Activated CD4-positive, alpha-beta T cell treated with anti-CD3 and anti-CD28 coated beads, Interleukin-2, amount 50 U/mL, for 48 hours (primary cell): ENCODE measurements around the gene SP100.
"Not testable (repeated sequence)": the region's sequence is repeated elsewhere in the genome, so short reads cannot be mapped to it uniquely, and the experiment has no call there.

Source experiments
- DNase-seq, 2 experiments: peaks; one replicate each; pipeline ENCODE4 v3.0.0-alpha.2; 2020

SP100 gene

GRCh38 chr2:230416061-230416721 lies at the start of gene SP100:
SP100 (plus strand) TSS chr2:230416201; CDS start chr2:230416297, 96 bp downstream.
- peak; percentile 68 to 78 for DNase-seq

DNA sequence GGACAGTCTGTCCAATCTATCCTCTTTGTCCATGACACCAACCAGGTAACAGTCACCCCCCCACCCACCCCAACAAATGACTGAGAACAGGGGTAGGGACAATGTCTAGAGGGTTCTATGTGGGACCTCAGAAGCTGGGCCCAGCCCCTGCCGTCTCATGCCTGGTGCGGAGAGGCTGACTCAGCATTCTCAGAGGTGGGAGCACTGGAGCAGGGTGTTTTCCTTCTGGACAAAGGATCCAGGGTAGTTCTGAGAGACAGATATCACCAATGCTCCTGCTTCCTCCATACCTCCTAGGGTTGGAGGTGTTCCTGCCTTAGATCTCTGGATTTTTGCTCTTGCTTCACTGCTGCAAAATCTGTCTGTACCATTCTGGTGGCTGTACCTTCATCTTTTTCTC lies 33.9 kb upstream of the SP100 start:
- DNase-seq, result no peak

DNA sequence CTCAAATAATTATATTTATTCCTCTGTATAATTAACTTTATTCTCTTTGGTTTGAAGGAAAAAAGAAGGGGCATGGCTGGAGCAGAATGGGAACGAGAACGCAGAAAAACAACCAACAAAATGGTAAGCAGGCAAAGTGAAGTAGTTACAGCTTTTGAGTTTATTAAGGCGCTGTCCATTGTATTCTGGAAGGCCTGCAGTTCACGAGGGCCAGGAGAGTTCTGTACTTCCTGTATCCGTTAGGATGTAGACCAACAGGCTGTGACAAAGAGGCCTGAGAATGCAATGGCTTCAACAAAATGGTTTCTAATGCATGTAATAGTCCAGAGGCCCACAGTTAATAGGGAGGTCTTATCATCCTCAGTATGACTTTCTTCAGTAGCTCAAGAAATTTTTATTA lies 32.5 kb upstream of the SP100 start:
- no peak for DNase-seq

DNA sequence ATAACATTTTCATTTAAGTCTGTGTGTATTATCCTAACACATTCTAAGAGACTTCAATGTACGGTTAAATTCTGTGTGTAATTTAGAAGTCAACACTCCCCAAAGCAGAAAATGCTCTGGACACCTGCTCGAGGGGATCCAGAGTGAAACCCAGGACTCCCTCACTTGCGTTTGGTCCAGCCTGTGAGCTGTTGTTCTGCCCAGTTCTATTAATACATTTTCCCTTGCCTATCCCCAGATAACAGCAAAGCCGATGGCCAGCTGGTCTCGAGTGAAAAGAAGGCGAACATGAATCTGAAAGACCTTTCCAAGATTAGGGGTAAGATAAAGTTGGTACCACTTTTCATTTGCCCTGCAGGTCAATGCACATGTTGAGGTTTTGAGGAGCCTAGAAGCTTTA lies 31.0 kb upstream of the SP100 start:
- DNase-seq, result no peak

DNA sequence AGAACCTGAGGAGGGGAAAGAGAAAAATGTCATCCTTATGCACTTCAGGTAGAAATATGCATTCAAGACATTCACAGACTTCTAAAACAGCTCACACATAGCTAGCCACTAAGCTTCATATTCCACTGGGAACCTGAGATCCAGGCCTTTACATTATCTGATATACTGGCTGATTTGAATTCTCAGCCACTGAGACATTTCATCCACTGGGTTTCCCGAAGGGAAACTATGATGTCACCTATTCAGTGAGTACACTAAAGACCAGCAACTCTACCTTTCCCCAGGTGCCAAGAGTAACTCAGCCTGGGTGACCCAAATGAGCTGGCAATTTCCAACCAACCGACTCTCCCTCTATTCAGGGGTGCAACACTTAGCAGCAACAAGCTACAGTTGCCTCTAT lies 21.7 kb upstream of the SP100 start:
- no peak for DNase-seq

- not testable (repeated sequence) for DNase-seq
Observed at GRCh38 chr2:230398698-230399097, 17.3 kb upstream of the SP100 start.

DNA sequence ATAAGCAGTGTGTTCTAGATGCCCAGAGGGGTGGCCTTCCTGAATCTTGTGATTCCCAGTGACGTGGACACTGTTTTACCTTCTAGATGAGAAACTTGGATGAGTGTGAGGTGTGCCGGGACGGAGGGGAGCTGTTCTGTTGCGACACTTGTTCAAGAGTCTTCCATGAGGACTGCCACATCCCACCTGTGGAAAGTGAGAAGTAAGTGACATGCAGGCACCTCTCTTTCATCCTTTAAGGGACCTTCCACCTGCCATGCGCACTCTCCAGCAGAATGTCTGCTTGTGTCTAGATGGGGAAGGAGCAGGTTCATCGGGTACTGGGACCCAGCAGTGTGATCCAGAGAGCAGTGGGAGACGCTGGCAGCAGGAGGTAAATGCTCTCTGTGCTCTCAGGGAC lies 16.0 kb upstream of the SP100 start:
- no peak for DNase-seq

- DNase-seq, result no peak
Observed at GRCh38 chr2:230400454-230400853, 15.5 kb upstream of the SP100 start.

- DNase-seq, result not testable (repeated sequence)
Observed at GRCh38 chr2:230401026-230401425, 15.0 kb upstream of the SP100 start.

DNA sequence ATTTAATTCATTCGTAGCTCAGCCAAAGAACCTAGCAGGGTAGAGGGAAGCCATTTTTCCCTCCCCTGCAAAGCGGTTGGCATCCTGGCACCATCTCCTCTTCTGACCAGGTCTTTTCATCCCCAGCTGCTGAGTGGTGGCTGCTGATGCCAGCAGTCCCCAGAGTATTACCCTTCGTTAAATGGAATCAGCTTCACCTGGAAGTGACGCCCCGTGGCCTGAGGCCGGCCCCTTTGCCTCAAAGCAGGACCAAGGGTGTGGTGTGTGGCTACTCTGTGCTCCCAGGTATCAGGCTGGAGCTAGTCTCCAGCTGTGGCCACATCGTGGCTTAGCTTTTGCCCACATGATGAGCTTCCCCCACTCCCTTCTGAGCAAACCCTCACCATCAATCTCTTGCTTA lies 12.3 kb upstream of the SP100 start:
- DNase-seq, result no peak

- no peak for DNase-seq
Observed at GRCh38 chr2:230405824-230406223, 10.2 kb upstream of the SP100 start.

DNA sequence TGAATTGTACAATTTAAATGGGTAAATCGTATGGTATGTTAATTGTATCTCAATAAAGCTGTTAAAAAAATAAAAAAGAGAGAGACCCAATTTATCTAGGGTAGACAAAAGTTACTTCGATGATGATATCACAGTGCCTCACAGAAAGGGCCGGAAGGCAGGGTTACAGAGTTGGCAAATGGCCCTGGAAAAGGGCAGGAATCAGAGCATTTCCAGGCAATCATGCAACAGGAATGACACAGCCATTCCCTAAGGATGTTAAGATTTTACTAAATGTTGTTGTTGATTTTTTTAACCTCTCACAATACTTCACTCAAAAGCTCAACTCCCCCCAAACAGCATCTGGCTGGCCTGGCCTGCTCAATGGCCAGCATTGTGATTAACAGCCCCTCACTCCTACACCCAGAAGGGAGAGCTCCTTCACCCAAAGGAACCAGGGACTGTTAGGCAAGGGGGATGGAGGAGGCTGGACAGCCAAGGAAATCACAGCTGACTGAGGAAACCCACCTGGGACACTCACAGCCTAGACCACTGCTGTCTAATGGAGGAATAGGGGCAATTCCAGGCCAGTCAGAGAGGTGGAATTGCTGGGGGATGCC lies 7.7 kb upstream of the SP100 start:
- DNase-seq, result no peak

GRCh38 chr2:230409316-230409715 lies 6.7 kb upstream of the SP100 start:
- not testable (repeated sequence) for DNase-seq

- no peak for DNase-seq
Observed at GRCh38 chr2:230410263-230410662, 5.7 kb upstream of the SP100 start.

GRCh38 chr2:230410861-230411569 lies 5.0 kb upstream of the SP100 start:
- DNase-seq, result no peak

- peak; percentile 58 to 67 for DNase-seq
Observed at GRCh38 chr2:230411570-230412370, 4.2 kb upstream of the SP100 start.

DNA sequence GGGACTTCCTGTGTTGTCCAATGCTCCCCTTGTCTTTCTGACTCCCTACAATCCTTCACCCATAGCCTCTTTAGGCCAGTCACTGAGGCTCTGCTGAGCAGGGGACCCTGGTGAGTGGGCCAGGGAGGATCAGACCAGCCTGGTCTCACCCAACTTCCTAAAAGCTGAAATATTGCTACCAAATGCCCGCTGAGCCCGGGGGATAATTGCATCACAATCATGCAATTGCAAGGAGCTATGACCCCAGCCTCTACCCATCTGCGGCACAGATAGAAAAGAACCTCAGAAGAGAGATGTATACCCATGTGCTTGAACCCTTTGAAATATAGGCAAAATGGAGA lies 3.7 kb upstream of the SP100 start:
- DNase-seq, result no peak

- no peak for DNase-seq
Observed at GRCh38 chr2:230412846-230413245, 3.2 kb upstream of the SP100 start.

DNA sequence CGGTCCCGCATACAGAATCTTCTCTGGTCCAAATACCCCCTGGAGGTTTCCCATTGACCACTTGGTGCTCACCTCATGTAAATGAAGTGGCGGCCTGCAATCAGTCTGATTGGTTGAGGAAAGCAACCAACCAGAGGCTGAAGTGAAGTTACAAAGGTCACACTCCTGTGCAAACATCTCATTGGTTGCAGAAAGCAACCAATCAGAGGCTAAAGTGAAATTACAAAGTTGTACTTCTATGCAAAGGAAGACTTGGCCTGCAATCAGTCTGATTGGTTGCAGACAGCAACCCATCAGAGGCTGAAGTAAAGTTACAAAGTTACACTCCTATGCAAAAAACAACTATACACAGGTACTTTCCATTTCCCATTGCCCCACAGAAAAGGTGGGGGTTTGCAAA lies 2.5 kb upstream of the SP100 start:
- DNase-seq, result no peak

DNA sequence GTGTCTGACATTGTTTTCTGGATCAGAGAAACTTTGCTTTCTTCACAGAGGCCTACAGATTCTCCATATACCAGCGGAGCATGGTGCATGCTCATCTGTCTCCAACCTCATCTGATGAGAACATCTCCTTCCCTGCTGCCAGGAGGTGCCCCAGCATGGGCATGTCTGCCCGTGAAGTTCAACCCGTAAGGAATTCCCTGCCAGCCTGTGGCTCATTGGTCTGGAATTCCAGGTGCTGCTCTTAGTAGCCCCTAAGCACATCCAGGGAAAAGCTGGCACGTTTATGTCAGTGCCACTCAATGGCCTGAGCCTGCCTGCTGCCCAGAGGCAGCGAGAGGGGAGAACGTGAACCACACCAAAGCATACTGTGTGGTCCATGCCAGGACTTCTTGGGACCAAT lies 1.7 kb upstream of the SP100 start:
- DNase-seq, result no peak

DNA sequence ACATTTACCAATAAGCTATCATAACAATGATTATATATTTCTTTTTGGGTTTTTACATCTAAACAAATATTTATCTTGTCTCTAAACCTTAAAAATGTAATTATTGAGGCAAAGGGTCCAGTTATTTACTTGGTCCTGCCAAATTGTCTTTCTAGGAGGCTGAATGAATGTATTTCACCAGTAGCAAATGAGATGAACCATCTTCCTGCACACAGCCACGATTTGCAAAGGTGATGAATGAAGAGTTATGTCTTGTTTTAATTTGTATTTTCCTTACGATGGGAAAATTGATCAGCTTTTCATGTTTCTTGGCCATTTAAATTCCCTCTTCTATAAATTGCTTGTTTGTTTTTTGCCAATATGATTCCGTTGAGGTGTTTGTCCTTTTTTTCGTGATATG lies 1.4 kb downstream of the SP100 start:
- no peak for DNase-seq

- no peak for DNase-seq
Observed at GRCh38 chr2:230418341-230419016, 2.5 kb downstream of the SP100 start.

- no peak for DNase-seq
Observed at GRCh38 chr2:230419181-230419580, 3.2 kb downstream of the SP100 start.
